ENCODE results near the gene LSM10.

The LSM10 gene

DNA sequence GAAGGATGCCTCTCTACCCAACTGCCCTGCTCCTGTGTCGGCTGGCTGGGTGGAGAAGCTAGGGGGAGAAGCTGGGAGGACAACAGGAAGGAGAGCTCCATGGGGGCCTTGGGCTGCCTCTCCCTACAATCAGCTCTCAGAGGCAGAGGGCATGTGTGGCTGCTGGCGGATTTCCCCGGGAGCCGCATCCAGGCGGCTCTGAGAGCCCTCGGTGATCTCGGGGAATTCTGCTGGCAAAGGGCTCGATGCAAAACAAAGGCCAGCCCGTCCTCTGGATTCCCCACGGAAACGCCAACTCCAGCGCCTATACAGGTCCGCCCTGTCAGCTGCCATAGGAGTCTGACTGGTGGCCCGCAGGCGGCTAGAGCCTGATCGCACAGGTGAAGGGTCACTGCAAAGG lies 47.9 kb downstream of the LSM10 start:
- no peak for DNase-seq

DNA sequence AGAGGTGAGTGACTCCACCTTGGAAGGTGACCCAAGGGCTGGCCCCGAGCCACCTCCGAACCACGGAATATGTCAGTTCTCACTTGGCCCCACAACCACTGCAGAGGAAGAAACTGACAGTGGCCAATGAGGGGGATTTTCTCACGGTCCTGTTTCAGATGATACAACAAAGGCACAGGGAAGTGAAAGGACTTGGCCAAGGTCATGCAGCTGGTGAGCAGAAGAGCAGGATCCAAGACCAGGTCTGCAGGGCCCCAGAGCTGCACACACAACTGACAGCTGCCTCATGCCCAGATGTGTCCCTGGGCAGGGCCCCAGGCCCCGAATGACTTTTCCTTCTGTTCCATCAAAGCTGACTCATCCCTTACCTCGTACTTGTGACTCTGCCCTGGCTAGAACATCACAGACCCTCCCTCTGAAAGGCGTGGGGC lies 48.5 kb downstream of the LSM10 start:
- DNase-seq = no peak

DNA sequence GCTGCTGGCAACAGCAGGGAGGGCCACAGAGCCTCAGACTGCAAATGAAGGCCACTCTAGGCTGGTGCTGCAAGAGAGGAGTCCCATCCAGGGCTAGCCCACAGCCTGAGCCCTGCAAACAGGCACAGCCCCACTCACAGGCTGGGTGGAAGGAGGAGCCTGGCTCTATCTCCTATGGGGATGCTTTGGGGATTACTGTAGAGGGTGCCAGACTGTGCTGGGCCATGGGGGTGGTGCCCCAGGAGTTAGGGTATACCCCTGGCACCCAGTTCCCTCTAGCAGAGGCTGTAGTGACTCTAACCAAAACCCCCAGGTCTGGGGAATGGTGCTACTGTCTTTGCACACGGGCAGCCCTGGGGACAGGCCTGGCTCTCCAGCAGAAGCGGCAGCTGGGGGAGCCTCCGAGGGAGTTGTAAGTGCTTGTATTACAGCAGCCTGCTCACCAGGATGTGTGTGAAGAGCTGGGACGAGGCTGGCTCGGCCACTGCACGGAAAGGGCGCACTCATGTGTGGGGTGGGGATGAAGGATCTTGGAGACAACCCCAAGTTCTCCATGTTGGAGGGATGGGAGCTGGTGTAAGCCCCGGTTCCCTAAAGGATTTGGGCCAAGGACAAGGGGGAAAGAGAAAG lies 50.9 kb downstream of the LSM10 start:
- DNase-seq = no peak

DNA sequence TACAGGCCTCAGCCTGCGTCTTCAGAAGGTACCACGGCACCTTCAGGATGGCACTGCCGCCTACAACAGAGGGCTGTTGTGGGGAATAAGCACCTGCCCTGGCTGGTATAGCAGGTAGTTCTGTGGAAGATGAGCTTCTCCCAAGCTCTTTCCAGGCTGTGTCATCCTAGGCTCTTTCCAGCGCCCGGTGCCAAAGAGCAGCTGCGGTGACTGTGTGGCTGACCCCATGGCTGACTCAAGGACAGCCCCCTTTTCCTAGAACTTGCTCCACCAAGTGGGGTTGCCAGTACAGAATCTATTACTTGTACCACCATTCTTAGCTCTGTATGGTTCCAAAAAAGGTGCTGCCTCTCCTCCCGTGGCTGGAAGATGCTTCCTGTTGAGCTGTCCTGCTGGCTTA lies 52.4 kb downstream of the LSM10 start:
- DNase-seq = no peak

DNA sequence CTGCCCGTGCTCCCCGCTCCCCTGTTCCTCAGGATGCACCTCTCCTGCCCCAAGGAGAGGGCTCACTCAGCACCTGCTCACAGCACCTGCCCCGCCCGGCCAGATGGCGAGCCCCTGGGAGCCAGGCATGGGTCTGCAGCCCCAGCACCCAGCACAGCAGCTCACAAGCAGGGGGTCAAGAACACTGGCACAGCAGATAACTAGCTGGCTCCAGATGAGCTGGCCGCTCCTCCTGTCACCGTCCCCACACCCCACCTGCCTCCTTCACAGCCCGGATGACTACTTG lies 53.4 kb downstream of the LSM10 start:
- DNase-seq = no peak

DNA sequence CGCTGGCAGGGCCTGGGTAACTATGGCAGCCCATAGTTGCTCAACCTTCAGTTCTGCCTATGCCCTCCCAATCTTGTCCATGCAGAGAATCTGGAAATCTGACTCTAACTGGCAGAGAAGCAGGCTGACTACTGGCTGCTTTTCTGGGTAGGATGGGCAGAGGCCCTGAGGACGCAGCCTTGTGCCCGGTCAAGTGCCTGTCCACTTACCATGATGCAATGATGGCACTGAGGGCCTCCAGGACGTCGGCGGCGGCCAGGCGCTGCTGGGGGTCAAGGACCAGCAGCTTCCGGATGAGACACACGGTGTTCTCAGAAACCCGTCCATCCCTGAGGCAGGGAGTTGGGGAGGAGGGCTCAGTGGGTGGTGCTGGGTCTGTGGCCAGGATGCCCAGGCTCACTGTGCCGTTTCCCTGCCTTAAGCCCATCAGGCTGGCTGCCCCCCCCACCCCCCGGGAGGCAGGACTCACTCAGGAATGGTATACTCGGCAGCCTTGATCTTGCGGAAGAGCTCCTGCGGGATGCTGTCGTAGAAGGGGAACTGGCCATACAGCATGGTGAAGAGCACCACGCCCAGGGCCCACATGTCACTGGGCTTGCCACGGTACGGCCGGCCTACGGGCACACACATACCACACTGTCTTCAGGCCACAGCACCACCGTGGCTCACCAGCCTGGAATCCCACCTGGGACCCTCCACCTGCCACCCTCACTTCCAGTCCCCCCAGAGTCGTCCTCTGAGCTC lies 53.9 kb downstream of the LSM10 start:
- DNase-seq = no peak
